Right lobe of liver (tissue), 4 donors: ENCODE measurements around the gene SDK1.

Experiments used
- CTCF ChIP-seq, 4 donors: fragments of 200-600 bp in 3 of 4; fragments of 450-650 bp in 1 of 4; IDR thresholded peaks; one replicate each; pipeline versions ENCODE4 v1.5.1 to v1.8.0; 2016 to 2022; ENCODE audit warnings: antibody characterized with exemption in 4 of 4, mild to moderate bottlenecking in 2 of 4
- POLR2A ChIP-seq: fragments of 450-650 bp; IDR thresholded peaks from one replicate; pipeline ENCODE4 v1.6.1; 2017; ENCODE audit warnings: antibody characterized with exemption, mild to moderate bottlenecking
- donor health status: DM: no; HTN: no; CAD: no.
- donor health status: DM: no; HTN: no; CAD: no.
- donor health status: DM: no; HTN: yes; CAD: no.

GRCh38 chr7:4066626-4067475, 765.8 kb downstream of the SDK1 start:
- TF ChIP-seq CTCF (IDR thresholded peaks at IDR 0.05) (no peak), POLR2A (no peak)
